H1 (cell line): ENCODE data around the gene GABARAPL2. TPM values are rescaled to one million over a fixed set of nuclear protein-coding genes. Genes with fewer than 3 reads are reported as not detected.
A peak's percentile ranks its signal among the peaks of the same experiment; 100 is the strongest.

Experiments used
- ASH2L ChIP-seq: fragments of 200-600, 300-600 bp; sonication (generic); IDR thresholded peaks from one replicate; pipeline ENCODE4 v1.7.1; 2017; ENCODE audit warnings: low read length
- ATF2 ChIP-seq: IDR thresholded peaks from 2 replicates; pipeline ENCODE4 v1.6.1; 2012; ENCODE audit warnings: low read length, inconsistent platforms
- ATF3 ChIP-seq: IDR thresholded peaks from 2 replicates; pipeline ENCODE4 v1.6.1; 2011; ENCODE audit warnings: low read depth, mild to moderate bottlenecking, low read length; ENCODE audit not compliant: insufficient read depth
- BACH1 ChIP-seq: IDR thresholded peaks from 2 replicates; pipeline ENCODE4 v1.6.1; 2012; ENCODE audit warnings: low read length, improper control_type of control experiment
- BCL11A ChIP-seq, 2 experiments: IDR thresholded peaks; one replicate each; pipeline ENCODE4 v1.6.1; 2011; ENCODE audit warnings: low read depth in 2 of 2, low read length in 2 of 2, mild to moderate bottlenecking in 2 of 2
- CBX5 ChIP-seq: fragments of 300-800, 300-1000 bp; sonication (generic); IDR thresholded peaks from 2 replicates; pipeline ENCODE4 v1.7.1; 2016; ENCODE audit warnings: antibody characterized with exemption, low read length, low read depth
- CREB1 ChIP-seq: IDR thresholded peaks from 2 replicates; pipeline ENCODE4 v1.6.1; 2012; ENCODE audit warnings: inconsistent platforms
- CTBP2 ChIP-seq: IDR thresholded peaks from 2 replicates; pipeline ENCODE4 v1.7.0; 2011; ENCODE audit warnings: borderline replicate concordance, mild to moderate bottlenecking, moderate library complexity, mixed read lengths, low read length; ENCODE audit not compliant: insufficient read depth, insufficient read length
- EGR1 ChIP-seq: IDR thresholded peaks from 2 replicates; pipeline ENCODE4 v1.6.1; 2011; ENCODE audit warnings: low read depth, low read length, borderline replicate concordance
- EP300 ChIP-seq, 2 experiments: IDR thresholded peaks; 1 replicate in 1 of 2; 2 replicates in 1 of 2; pipeline ENCODE4 v1.6.1; 2011 to 2012; ENCODE audit warnings: low read depth in 2 of 2, low read length in 2 of 2, mild to moderate bottlenecking in 2 of 2, borderline replicate concordance in 1 of 2, inconsistent platforms in 1 of 2, moderate library complexity in 1 of 2
- JUN ChIP-seq: IDR thresholded peaks from 2 replicates; pipeline ENCODE4 v1.6.1; 2011; ENCODE audit warnings: low read depth, mild to moderate bottlenecking, improper control_type of control experiment, low read length
- JUND ChIP-seq: IDR thresholded peaks from 2 replicates; pipeline ENCODE4 v1.6.1; 2011; ENCODE audit warnings: mild to moderate bottlenecking, improper control_type of control experiment, low read length
- KDM1A ChIP-seq: fragments of 200-600, 300-600 bp; sonication (generic); IDR thresholded peaks from 2 replicates; pipeline ENCODE4 v1.7.1; 2016; ENCODE audit warnings: mild to moderate bottlenecking, low read length, borderline replicate concordance
- KDM4A ChIP-seq: IDR thresholded peaks from one replicate; pipeline ENCODE4 v1.7.1; 2012; ENCODE audit warnings: low read depth, mild to moderate bottlenecking, moderate library complexity, low read length, inconsistent platforms; ENCODE audit not compliant: severe bottlenecking
- KDM5A ChIP-seq: fragments of 200-600 bp; IDR thresholded peaks from 2 replicates; pipeline ENCODE4 v1.7.1; 2012; ENCODE audit warnings: mild to moderate bottlenecking, low read length, inconsistent platforms, mixed read lengths
- MAX ChIP-seq: IDR thresholded peaks from 2 replicates; pipeline ENCODE4 v1.6.1; 2012; ENCODE audit warnings: inconsistent platforms
- PHF8 ChIP-seq: fragments of 200-600 bp; sonication (generic); conservative IDR thresholded peaks from 2 replicates; pipeline ENCODE4 v1.7.1; 2012; ENCODE audit warnings: low read depth, mild to moderate bottlenecking, inconsistent platforms, low read length, moderate library complexity
- POLR2A ChIP-seq, 2 experiments: IDR thresholded peaks; 1 replicate in 1 of 2; 2 replicates in 1 of 2; pipeline ENCODE4 v1.6.1; 2011; ENCODE audit warnings: low read depth in 2 of 2, low read length in 2 of 2, mild to moderate bottlenecking in 2 of 2; ENCODE audit errors: control extremely low read depth in 1 of 2
- SIRT6 ChIP-seq: IDR thresholded peaks from one replicate; pipeline ENCODE4 v1.7.1; 2012; ENCODE audit warnings: low read length, inconsistent platforms
- SIX5 ChIP-seq: IDR thresholded peaks from 2 replicates; pipeline ENCODE4 v1.6.1; 2011; ENCODE audit warnings: mild to moderate bottlenecking, low read depth, low read length
- SRF ChIP-seq: IDR thresholded peaks from 2 replicates; pipeline ENCODE4 v1.6.1; 2011; ENCODE audit warnings: mild to moderate bottlenecking, low read depth, low read length, moderate library complexity
- TBP ChIP-seq: IDR thresholded peaks from 2 replicates; pipeline ENCODE4 v1.6.1; 2011; ENCODE audit warnings: low read depth, low read length, improper control_type of control experiment
- polyA plus RNA-seq, 7 experiments: library from polyadenylated mRNA; depleted of rRNA in 3 of 7; stranded (reverse) in 5 of 7; unstranded in 2 of 7; fragments of >200 nt in 5 of 7; fragments of 200-250 nt in 2 of 7; gene quantifications; 1 replicate in 5 of 7; 2 replicates in 1 of 7; 4 replicates in 1 of 7; pipeline versions ENCODE4 v1.2.1 to v1.2.3, GENCODE V29; 2011 to 2013; ENCODE audit warnings: missing spikeins in 2 of 7, mixed read lengths in 2 of 7
- total RNA-seq: library from RNA; stranded (reverse); fragmentation: NEBNext Ultra II Directional; extraction: Animal tissue kit (Norgen Biotek cat#: 25700); gene quantifications from 2 replicates; pipeline ENCODE4 v1.2.1, GENCODE V29; 2021
- TF ChIP-seq, protein P1 (sequence below): IDR thresholded peaks from 2 replicates; pipeline ENCODE4 v1.6.1; 2011; ENCODE audit warnings: low read length, improper control_type of control experiment

GABARAPL2 gene
- total and polyA plus RNA-seq, 2 of the 8 experiments (the other 6 are each of a cell fraction or from before 2014, with no cell fraction given) = 65.8 to 71.3 TPM

GRCh38 chr16:75550211-75550662, 15.9 kb upstream of the GABARAPL2 start (continued):
- no peak for TF ChIP-seq PHF8
- TF ChIP-seq ATF2 = no peak
- no peak for TF ChIP-seq BCL11A (IDR thresholded peaks at IDR 0.05; ENCODE audit: low read depth in 2 of 2, low read length in 2 of 2)
- no peak for TF ChIP-seq JUN
- no peak for TF ChIP-seq SRF
- TF ChIP-seq KDM1A = no peak
- 0 out of 3 replicates have a peak, but pooled peaks of 1 of the 2 experiments have one; percentile 28 for TF ChIP-seq POLR2A (IDR thresholded peaks at IDR 0.05; ENCODE audit: control extremely low read depth in 1 of 2, low read depth in 2 of 2, low read length in 2 of 2)
- no peak for TF ChIP-seq EP300 (IDR thresholded peaks at IDR 0.05; ENCODE audit: borderline replicate concordance in 1 of 2, low read depth in 2 of 2, low read length in 2 of 2)
- TF ChIP-seq, protein P1, sequence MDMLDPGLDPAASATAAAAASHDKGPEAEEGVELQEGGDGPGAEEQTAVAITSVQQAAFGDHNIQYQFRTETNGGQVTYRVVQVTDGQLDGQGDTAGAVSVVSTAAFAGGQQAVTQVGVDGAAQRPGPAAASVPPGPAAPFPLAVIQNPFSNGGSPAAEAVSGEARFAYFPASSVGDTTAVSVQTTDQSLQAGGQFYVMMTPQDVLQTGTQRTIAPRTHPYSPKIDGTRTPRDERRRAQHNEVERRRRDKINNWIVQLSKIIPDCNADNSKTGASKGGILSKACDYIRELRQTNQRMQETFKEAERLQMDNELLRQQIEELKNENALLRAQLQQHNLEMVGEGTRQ = peak; percentile 23; the same call in 1 of the 2 replicates
- peak; percentile 34; the same call in 1 of the 2 replicates for TF ChIP-seq EGR1
- TF ChIP-seq BACH1 = no peak
- no peak for TF ChIP-seq SIX5
- TF ChIP-seq SIRT6 = no peak
- no peak for TF ChIP-seq JUND
- no peak for TF ChIP-seq CTBP2
- TF ChIP-seq TBP = no peak
- TF ChIP-seq CREB1 = no peak
- TF ChIP-seq ASH2L = no peak
- 0 out of 2 replicates have a peak, but pooled peaks have one; percentile 25 for TF ChIP-seq MAX
- TF ChIP-seq CBX5 = no peak
- TF ChIP-seq ATF3 = no peak
- TF ChIP-seq KDM5A = no peak
- TF ChIP-seq KDM4A = no peak
